Neural progenitor cell (in vitro differentiated cells): ENCODE results near the gene STAC2. TPM values are rescaled to one million over a fixed set of nuclear protein-coding genes. Genes with fewer than 3 reads are reported as not detected.

Source experiments
- DNase-seq: peaks from one replicate; pipeline ENCODE4 v3.0.0-alpha.2; 2016; ENCODE audit warnings: low spot score
- H2AFZ ChIP-seq: fragments of 200-600 bp; sonication (generic); replicated peaks from 2 replicates; pipeline ENCODE4 v1.6.1; 2016; ENCODE audit warnings: antibody characterized with exemption
- H3F3A ChIP-seq: fragments of 200-600 bp; sonication (generic); 2 replicates; pipeline ENCODE4 v1.6.1; 2016; ENCODE audit warnings: antibody characterized with exemption, low read depth
- H3K27ac ChIP-seq: fragments of 200-600 bp; sonication (generic); 2 replicates; pipeline ENCODE4 v1.5.1; 2016; ENCODE audit warnings: mild to moderate bottlenecking
- H3K27me3 ChIP-seq: fragments of 200-600 bp; sonication (generic); 2 replicates; pipeline ENCODE4 v1.6.1; 2016; ENCODE audit warnings: mild to moderate bottlenecking, moderate library complexity
- H3K36me3 ChIP-seq: fragments of 200-600 bp; sonication (generic); 2 replicates; pipeline ENCODE4 v1.5.1; 2016
- H3K4me1 ChIP-seq: fragments of 200-600 bp; sonication (generic); 2 replicates; pipeline ENCODE4 v1.6.1; 2016; ENCODE audit warnings: mixed run types
- H3K4me2 ChIP-seq: fragments of 200-600 bp; sonication (generic); 2 replicates; pipeline ENCODE4 v1.6.1; 2016
- H3K4me3 ChIP-seq: fragments of 200-600 bp; sonication (generic); 2 replicates; pipeline ENCODE4 v1.5.1; 2016
- H3K79me2 ChIP-seq: fragments of 200-600 bp; sonication (generic); 2 replicates; pipeline ENCODE4 v1.6.1; 2016; ENCODE audit warnings: low read depth
- H3K9ac ChIP-seq: fragments of 200-600 bp; sonication (generic); 2 replicates; pipeline ENCODE4 v1.6.1; 2016
- H3K9me3 ChIP-seq: fragments of 200-600 bp; sonication (generic); 2 replicates; pipeline ENCODE4 v1.5.1; 2016; ENCODE audit warnings: low read depth
- H4K20me1 ChIP-seq: fragments of 200-600 bp; sonication (generic); 2 replicates; pipeline ENCODE4 v1.6.1; 2016; ENCODE audit warnings: low read depth
- H3K27ac Mint-ChIP-seq: 3 replicates; pipeline ENCODE4 v1.8.0; 2021; ENCODE audit warnings: mixed read lengths
- H3K27me3 Mint-ChIP-seq: 2 replicates; pipeline ENCODE4 v1.8.0; 2022; ENCODE audit warnings: low read depth, mild to moderate bottlenecking, inconsistent platforms, moderate library complexity, mixed read lengths; ENCODE audit not compliant: insufficient read depth
- H3K36me3 Mint-ChIP-seq: 3 replicates; pipeline ENCODE4 v1.8.0; 2021; ENCODE audit warnings: mixed read lengths
- H3K4me1 Mint-ChIP-seq: 3 replicates; pipeline ENCODE4 v1.8.0; 2021; ENCODE audit warnings: mixed read lengths
- H3K4me3 Mint-ChIP-seq: 3 replicates; pipeline ENCODE4 v1.8.0; 2021; ENCODE audit warnings: mild to moderate bottlenecking, moderate library complexity, mixed read lengths
- H3K9me3 Mint-ChIP-seq: 3 replicates; pipeline ENCODE4 v1.8.0; 2020; ENCODE audit warnings: mixed read lengths
- CTCF ChIP-seq: fragments of 200-600 bp; sonication (generic); IDR thresholded peaks from 2 replicates; pipeline ENCODE4 v1.5.1; 2017; ENCODE audit warnings: antibody characterized with exemption, mild to moderate bottlenecking
- EZH2 ChIP-seq: fragments of 200-600 bp; sonication (generic); IDR thresholded peaks from 2 replicates; pipeline ENCODE4 v1.6.1; 2017; ENCODE audit warnings: antibody characterized with exemption, mild to moderate bottlenecking, moderate library complexity
- EZH2phosphoT487 ChIP-seq: fragments of 200-600 bp; sonication (generic); IDR thresholded peaks from 2 replicates; pipeline ENCODE4 v1.6.1; 2017; ENCODE audit warnings: antibody characterized with exemption
- total RNA-seq: library from RNA; depleted of rRNA; stranded (reverse); fragments of >200 nt; gene quantifications from 2 replicates; pipeline ENCODE4 v1.2.3, GENCODE V29; 2015; ENCODE audit warnings: low replicate concordance

The STAC2 gene
- total RNA-seq, 1 donor from 2014 or later: 0.13 TPM

GRCh38 chr17:39236981-39237441 is 11.3 kb upstream of the STAC2 start:
- Mint-ChIP-seq H3K27ac (no peak overlapping the region), H3K27me3 (peaks cover 12% of the 10 kb centered on the region), H3K4me1 (peaks cover 9% of the 10 kb centered on the region), H3K36me3 (no peaks in the 10 kb centered on the region), H3K4me3 (no peak overlapping the region), H3K9me3 (no peaks in the 10 kb centered on the region)
- Histone ChIP-seq H3K27me3 (no peaks in the 10 kb centered on the region), H3K36me3 (no peaks in the 10 kb centered on the region), H3F3A (peaks cover 9% of the 10 kb centered on the region), H4K20me1 (no peaks in the 10 kb centered on the region), H3K9ac (no peak overlapping the region), H2AFZ (no peak overlapping the region), H3K4me2 (no peak overlapping the region), H3K4me3 (no peak overlapping the region), H3K27ac (no peak overlapping the region), H3K9me3 (no peaks in the 10 kb centered on the region), H3K4me1 (peaks cover 8% of the 10 kb centered on the region), H3K79me2 (no peaks in the 10 kb centered on the region)
- no peak for DNase-seq
- TF ChIP-seq CTCF: no peak
- no peak for TF ChIP-seq EZH2phosphoT487
- TF ChIP-seq EZH2: no peak

GRCh38 chr17:39236450-39236927 is 10.7 kb upstream of the STAC2 start:
- Histone ChIP-seq H3K4me1 (peaks cover 12% of the 10 kb centered on the region), H3K27me3 (no peaks in the 10 kb centered on the region), H3K4me3 (no peak overlapping the region), H3K9ac (no peak overlapping the region), H2AFZ (peak overlapping the region; percentile 10), H3F3A (peaks cover 9% of the 10 kb centered on the region), H4K20me1 (no peaks in the 10 kb centered on the region), H3K79me2 (no peaks in the 10 kb centered on the region), H3K4me2 (no peak overlapping the region), H3K9me3 (no peaks in the 10 kb centered on the region), H3K36me3 (no peaks in the 10 kb centered on the region), H3K27ac (no peak overlapping the region)
- Mint-ChIP-seq H3K4me1 (peaks cover 14% of the 10 kb centered on the region), H3K27me3 (peaks cover 10% of the 10 kb centered on the region), H3K27ac (no peak overlapping the region), H3K9me3 (no peaks in the 10 kb centered on the region), H3K36me3 (no peaks in the 10 kb centered on the region), H3K4me3 (no peak overlapping the region)
- TF ChIP-seq CTCF (no peak), EZH2 (no peak), EZH2phosphoT487 (no peak)
- DNase-seq: no peak

GRCh38 chr17:39235555-39236449 is 10.1 kb upstream of the STAC2 start:
- Histone ChIP-seq H3K9ac (no peak overlapping the region), H3F3A (peaks cover 9% of the 10 kb centered on the region), H3K36me3 (no peaks in the 10 kb centered on the region), H2AFZ (peak overlapping the region; percentile 92), H3K9me3 (no peaks in the 10 kb centered on the region), H3K79me2 (no peaks in the 10 kb centered on the region), H3K27me3 (no peaks in the 10 kb centered on the region), H4K20me1 (no peaks in the 10 kb centered on the region), H3K4me2 (peak overlapping the region; percentile 47), H3K4me3 (no peak overlapping the region), H3K4me1 (peaks cover 18% of the 10 kb centered on the region), H3K27ac (no peak overlapping the region)
- no peaks in the 10 kb centered on the region for H3K36me3 Mint-ChIP-seq
- DNase-seq: peak; percentile 87
- peak overlapping the region; percentile 77 for H3K4me3 Mint-ChIP-seq
- no peaks in the 10 kb centered on the region for H3K9me3 Mint-ChIP-seq
- peaks cover 18% of the 10 kb centered on the region for H3K4me1 Mint-ChIP-seq
- H3K27me3 Mint-ChIP-seq: peaks cover 13% of the 10 kb centered on the region
- H3K27ac Mint-ChIP-seq: peak overlapping the region; percentile 30
- TF ChIP-seq EZH2 (no peak), CTCF (peak; percentile 96)
